GM18858 (cell line): Measurements from ENCODE around the gene MYCBPAP.

Source experiments
- ATAC-seq: cut with Tn5 transposase; IDR thresholded peaks from one replicate; pipeline ENCODE4 v1.9.1; 2021; ENCODE audit not compliant: unreplicated experiment

Gene MYCBPAP

DNA sequence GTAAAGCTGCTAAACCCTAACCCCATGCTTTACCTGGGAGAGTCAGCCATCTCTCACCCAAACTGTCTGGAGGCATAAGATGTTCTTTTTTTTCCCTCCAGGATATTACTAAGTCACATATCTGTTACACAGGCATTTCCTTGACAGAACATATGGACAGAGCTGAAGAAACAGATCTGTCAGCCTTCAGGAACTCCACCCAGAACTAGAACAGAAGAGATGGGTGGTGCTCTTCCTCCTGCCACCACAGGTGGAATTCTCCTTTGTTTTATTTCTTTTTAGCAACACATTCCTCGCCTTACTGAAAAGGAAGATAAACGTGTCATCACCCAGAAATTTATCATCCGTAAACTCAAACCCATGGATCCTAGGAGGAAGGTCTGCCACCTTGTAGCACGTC lies 8.8 kb downstream of the MYCBPAP start:
- no peak for ATAC-seq

DNA sequence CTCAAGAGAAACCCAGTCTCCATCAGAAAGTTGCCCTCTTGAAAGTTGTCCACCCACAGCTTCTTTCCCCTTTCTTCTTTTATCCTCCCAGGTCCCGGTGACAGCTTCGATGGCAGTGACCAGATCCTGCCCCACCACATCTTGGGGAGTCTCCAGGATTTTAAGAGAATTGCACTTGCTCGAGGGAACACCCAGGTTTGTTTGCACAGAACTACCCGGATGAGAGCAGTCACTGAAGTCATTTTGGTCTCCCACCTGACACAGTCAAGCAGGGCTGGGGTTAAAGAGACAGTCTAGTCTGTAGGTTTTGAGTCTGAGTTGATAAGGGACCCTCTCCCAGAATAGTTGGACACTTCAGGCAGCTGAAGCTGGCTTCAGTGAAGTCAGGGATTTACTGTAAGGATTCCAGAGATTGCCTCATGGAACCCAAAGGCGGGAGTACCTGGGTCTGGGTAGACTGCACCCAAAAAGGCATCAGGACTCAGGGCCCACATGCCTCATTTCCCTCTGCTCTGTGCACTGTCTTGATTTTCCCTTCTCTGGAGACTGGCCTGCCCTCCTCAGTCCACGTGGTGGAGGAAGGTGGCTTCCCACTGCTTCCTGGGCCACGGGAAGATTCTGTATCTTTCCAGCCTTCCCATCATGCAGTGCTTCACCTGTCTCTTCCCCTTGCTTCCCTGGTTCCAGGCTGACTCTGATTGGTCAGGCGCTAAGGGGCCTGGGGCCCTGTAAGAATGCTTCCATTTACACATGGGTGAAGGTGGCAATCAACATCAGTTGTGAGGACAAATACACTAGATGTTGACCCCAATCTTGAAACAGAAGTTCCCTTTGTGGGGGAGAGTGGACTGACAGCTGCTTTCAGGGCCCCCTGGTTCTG lies 9.5 kb downstream of the MYCBPAP start:
- no peak for ATAC-seq

DNA sequence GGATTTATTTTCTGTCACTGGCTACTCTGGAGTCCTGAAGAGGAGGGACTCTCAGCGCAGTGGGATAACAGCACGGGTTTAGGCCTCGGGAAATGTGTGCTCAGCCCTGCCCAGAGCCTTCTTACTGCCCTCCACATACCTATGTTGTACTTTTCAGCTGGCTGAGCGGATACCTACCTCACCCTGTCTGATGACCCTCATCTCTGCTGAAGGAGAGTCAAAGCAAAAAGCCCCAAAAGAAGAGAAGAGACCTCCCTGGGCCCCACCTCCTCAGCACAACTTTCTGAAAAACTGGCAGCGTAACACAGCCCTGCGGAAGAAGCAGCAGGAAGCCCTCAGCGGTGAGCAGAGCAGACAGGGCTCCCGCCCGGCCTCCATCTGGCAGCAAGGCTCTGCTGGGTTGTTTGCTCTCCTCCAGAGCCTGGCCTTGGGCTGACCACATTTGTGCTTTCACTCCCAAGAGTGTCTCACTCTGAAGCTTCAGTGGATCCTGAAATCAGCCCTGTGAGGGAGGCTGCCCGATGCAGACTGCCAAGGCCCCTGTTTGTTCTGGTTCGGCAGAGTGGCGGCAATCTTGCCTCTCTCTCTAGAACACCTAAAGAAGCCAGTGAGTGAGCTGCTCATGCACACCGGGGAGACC lies 10.3 kb downstream of the MYCBPAP start:
- no peak for ATAC-seq

DNA sequence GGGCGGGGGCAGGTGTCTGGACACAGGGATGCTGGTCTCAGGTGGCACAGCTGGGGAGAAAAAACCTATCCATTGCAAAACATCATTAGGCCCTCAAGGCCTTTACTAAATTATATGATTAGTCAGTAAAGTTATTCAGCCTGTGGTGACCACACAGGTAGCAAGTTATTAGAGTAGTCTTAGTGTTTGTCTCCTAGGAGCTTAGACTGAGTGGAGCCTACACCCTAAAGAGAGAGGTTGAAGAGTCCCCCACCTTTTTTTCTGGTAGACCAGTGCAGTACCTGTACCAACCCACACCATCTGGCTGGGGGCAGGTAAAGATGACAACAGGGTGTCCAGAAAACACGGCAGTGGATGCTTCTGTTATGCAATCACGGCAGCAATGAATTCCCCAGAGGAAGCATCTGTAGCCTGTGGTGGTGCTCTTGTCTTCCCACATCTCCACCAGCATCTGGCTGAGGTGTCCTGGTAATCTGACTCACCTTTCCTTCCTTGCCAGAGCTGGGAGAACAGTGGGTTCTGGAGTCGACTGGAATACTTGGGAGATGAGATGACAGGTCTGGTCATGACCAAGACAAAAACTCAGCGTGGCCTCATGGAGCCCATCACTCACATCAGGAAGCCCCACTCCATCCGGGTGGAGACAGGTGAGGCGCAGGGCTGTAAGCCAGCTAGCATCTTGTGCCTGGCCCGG lies 11.0 kb downstream of the MYCBPAP start:
- no peak for ATAC-seq

DNA sequence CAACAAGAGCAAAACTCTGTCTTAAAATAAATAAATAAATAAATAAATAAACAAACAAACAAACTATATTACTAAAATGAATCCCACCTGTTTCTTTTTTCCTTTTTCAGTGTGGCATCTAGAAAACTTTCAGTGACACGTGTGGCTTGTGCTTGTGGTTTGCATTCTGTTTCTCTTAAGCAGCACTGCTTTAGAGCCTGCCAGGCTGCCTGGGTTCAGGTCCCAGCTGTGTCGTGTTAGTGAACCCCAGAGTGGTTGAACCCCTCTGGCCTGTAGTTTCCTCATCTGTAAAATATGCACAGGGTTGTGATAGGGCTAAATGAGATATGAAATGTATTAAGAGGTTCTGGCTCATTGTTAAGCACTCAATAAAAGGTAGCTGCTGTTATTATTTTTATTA lies 12.2 kb downstream of the MYCBPAP start:
- ATAC-seq = no peak

DNA sequence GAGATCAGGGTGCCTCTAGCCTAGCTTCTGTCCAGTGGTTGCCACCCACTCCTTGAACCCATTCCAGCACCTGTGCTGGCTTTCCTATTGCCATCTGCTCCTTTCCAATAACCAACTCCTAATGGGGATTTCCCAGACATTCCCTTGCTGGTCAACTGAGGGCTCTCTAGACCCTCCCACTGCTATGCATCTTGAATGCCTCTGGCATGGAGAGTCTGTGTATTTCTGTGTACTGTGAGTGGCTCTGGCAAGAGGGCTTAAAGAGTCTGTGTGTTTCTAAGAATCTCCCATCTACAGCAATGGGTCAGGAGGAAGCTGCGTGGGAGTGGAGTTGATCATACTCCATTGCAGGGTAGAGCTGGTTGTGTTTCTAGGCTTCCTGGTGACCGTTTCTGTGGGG lies 13.3 kb downstream of the MYCBPAP start:
- no peak for ATAC-seq

DNA sequence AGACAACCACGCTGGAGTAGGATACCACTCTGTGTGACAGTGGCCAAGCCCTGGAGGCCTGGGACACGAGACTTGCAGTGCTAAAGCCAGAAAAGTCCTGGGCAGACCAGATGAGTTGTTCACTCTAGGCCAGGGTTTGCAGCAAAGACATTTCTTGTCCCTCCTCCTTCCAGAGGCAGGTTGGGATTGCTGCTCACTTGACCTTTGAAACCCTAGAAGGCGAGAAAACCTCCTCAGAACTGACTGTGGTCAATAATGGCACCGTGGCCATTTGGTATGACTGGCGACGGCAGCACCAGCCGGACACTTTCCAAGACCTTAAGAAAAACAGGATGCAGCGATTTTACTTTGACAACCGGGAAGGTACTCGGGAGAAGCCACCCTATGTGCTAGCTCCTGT lies 14.5 kb downstream of the MYCBPAP start:
- ATAC-seq = no peak

DNA sequence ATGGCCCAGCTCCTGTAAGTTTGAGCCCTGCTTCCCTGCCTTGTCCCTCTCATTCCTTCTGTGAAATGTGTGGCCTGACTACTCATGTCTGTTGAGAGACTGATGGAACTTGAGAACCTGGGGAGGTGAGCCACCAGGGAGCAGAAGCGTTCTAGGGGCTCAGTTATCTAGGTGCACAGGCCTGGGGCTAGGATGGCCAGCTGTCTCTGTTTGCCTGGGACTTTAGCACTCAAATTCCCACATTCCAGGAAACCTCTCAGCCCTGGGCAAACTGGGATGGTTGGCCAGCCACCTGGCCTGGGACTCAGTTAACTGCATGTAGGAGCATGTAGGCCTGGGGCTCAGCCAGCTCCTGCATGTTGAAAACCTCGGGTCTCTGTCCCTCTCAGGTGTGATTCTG lies 15.0 kb downstream of the MYCBPAP start:
- no peak for ATAC-seq

DNA sequence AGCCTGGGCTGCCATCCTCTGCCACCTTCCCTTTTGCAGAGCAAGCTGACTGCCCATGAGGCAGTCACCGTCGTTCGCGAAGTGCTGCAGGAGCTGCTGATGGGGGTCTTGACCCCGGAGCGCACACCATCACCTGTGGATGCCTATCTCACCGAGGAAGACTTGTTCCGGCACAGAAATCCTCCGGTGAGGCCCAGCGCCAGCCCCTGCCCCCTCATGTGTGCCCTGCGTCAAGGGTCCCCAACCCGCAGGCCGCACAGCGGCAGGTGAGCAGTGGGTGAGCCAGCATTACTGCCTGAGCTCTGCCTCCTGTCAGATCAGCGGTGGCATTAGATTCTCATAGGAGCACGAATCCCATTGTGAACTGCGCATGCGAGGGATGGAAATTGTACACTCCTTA lies 16.6 kb downstream of the MYCBPAP start:
- no peak for ATAC-seq

DNA sequence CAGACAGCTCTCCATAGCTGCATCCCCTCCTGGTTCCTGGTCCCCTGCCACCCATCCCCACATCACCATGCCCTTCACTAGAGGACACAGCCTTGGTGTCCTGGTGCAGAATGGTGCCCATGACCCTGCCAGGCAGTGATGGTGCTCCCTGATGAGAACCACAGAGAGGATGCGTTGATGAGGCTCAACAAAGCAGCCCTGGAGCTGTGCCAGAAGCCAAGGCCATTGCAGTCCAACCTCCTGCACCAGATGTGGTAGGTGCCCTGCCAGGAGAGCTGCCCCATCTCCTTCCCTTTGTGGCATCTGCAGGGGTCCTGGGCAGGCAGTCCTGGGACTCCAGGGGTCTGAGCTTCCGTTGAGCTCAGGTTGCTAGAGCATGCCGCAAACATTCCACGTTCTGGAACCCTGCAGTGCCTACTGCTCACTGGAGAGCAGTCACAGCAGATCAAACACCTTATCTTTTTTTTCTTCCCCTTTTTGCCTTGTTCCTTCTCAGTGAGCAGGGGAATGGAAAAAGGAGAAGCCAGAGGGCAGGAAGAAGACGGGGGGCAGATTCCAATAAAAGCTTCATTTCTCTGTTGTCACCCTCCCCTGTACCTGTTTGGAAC lies 19.0 kb downstream of the MYCBPAP start:
- ATAC-seq = no peak

DNA sequence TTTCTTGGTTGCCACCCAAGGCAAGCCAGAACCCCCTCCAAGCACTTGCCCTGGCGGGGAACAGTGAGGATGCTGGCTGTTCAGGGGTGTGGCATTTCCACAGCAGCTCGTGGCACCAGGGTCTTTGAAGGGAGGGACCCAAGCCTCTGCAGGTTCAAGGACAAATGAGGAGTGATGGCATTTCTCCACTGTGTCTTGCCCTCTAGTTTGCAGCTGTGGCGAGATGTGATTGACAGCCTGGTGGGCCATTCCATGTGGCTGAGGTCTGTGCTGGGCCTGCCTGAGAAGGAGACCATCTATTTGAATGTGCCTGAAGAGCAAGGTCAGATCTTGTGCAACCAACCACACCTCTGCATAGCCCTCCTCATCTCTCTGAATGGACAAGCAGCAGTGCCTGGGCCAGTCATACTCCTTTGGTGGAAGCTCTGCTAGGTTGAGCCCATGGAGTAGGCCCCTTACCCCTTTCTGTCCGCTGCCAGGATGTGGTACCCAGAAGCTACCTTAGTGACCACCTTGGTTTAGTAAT lies 19.8 kb downstream of the MYCBPAP start:
- no peak for ATAC-seq

DNA sequence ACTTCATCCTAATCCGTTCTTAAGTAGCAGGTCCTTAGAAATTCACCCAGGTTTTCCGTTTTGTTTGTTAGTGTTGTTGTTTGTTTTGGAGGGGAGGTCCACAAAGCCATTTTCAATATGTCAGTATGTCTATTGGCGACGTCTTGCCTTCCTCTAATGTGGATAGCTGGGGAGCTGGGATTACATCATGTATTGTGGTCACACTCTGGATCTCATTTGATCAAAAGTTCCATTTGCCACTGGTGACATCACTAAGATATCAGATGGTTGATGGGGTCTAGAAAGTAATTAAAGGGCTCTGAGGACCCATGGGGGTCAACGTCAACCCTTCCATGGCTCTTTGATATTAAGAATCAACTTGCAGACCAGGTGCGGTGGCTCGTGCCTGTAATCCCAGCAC lies 21.6 kb downstream of the MYCBPAP start:
- no peak for ATAC-seq

DNA sequence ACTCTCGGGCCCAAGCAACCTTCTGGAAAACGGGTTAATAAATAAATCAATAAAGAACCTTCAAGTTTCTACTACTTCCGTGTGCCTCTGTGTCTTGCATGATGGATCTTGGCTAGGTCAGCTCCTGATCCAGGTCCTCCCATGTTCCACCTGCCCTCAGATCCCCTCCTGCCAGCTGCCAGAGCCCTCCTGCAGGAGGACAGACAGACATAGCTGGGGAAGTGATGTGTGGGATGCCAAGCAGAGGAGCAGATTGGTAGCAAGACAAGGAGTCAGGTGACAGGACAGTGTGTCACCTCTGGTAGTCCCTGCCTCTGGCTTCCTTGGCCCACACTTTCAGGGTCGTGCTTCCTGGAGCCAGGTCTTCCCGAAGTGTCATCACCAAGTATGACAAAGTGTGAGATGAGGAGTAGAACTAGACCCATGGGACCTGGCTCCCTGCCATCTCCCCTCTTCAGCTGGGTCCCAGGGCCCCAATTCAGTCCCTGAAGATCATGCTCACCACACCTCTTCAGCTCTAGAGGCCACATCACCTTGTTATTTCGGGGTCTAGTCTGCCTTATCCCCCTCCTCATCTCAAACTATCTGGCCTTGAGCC lies 23.3 kb downstream of the MYCBPAP start:
- ATAC-seq = no peak

DNA sequence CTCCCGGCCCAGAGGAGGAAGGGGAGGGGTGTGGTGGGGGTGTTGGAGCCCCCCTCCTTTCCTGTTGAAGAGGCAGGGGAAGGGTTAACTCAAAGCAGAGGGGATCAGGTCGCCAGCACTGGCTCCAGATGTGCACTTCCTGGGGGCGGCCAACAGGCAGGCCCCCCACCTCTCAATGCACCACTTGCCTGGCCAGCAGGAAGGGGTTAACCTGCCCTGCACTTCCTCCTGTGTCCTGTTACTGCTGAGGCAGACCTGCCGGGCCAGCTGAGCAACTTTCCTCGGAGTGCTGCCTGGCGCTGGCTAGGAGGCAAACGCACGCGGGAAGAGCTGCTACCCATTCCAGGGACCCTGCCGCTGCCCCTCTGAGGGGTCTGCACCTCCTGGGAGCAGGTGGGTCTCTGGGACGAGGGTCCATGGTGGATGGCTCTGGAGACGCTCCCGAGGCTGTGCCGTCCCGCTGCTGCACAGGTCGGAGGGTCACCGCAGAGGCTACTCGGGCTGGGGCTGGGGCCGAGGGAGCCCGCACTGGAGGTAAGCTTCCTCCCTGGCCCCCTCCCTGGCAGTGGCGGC lies 24.3 kb downstream of the MYCBPAP start, which contains the start of gene EPN3:
EPN3 (plus strand) TSS at position 284 of the 573 bp plus-strand sequence. CDS start 3,822 bp downstream, outside the sequence.
- ATAC-seq = no peak

DNA sequence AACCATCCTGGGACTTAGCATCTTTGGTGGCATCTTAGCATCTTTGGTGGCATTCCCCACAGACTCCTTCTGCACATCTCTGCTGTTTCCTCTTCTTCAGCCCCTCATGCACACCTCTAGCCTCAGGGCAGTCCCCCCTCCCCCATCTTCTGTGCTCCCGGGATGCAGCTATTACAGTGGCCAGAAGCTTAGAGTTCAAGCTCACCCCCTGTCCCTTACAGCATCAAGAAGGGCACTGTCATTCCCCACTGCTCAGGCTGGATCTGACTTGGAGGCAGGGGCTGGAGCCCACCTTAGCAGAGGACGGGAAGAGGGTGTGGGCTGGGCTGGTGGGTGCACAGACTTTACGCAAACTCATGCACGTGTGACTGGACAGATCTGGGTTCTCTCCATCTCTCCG lies 24.9 kb downstream of the MYCBPAP start:
- no peak for ATAC-seq

DNA sequence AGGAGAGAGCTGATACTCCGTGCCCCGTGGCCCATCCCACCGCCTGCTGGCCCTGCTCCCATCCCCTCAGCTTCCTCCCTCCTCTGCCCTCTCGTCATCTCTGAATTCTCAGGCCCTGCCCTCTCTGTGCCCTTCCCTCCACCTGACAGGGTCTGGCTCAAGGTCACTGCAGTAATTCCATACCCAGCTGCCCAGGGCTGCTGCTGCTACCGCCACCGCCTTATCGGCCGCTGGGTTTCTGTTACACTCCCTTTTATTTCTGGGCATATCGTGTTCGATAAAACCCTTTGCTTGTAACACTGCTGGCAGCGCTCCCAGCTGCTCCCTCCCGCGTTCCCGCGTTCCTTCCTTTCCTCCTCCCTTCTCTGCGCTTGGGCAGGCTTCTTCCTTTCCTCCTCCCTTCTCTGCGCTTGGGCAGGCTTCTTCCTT lies 25.5 kb downstream of the MYCBPAP start:
- ATAC-seq = no peak

DNA sequence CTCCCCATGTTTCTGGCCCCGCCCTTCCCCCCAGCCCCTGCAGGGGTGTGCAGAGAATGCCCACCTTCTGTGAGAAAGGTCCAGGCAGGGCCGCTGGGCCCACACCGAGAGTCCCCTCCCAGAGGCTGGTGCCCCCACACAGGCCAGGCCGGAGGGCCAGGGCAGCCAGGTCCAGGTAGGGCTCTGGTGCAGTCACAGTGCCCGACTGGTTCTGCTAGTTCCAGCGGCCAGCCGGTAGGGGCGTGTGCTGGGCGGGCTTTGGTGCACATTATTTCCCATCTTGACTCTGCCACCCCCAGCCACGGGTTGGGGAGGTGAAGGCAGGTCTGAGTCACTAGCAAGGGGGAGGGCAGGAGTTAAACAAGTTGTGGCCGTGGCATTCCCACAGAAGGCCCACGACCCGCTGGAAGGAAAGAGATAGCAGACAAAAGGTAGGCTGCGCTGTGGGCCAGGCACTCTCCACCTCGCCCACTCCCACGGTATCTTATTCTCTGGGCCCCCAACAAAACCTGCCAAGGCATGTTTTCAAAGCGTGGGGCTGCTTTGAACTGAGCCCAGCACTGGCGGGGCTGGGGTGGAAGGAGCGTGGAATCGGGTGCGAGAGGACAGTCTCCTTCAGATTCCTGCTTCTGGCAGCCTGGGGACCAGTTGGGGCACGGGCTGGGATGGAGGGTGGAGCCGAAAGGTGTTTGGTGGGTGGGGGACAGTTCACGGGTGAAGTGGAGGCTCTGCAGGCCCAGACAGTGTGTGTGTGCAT lies 26.2 kb downstream of the MYCBPAP start:
- no peak for ATAC-seq

DNA sequence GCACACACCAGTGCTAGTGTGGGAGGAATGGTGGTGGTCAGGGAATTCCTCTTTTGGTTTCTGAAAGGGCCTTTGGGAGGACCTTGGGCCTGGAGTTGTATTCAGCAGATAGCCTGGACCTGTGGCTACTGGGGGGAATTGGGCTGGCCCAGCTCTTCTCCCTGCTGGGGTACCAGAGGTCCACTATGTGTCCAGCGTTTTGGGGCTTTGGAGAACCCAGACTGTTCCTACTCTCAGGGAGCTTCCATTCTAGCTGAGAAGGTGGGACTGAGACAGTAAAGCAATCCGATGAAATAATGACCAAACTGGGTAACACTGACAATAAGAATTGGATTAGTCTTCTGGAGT lies 26.7 kb downstream of the MYCBPAP start:
- ATAC-seq = no peak

DNA sequence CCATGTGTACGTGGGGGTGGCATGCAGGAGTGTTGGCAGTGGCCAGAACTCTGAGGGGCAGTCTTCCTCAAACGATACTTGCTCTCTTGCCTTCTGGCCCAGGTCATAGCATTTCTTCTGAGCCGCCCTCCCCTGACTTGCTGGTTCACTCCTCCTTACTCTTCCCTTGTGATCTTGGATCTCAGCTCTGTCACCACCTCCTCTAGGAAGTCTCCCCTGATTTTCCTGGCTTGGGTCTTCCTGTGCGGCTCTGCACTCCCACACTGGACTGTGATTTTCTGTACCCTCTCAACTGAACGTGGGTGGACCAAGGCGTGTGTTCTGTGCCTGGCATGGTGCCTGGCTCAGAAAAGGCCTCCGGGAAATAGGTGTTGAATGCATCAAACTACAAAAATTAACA lies 27.2 kb downstream of the MYCBPAP start:
- ATAC-seq = no peak
